Sigmoid colon (tissue), 7 donors: ENCODE data around the gene TMEM143. TPM values are rescaled to one million over a fixed set of nuclear protein-coding genes. Genes with fewer than 3 reads are reported as not detected.

ENCODE experiments used
- DNase-seq: peaks from one replicate; pipeline ENCODE4 v3.0.0-alpha.2; 2019
- H3K27ac ChIP-seq, 4 donors: fragments of 200-600 bp; sonication (generic); one replicate each; pipeline ENCODE4 v1.5.1; 2016 to 2019; ENCODE audit warnings: mild to moderate bottlenecking in 1 of 4
- H3K27me3 ChIP-seq, 3 donors: fragments of 200-600 bp; sonication (generic); one replicate each; pipeline ENCODE4 v1.5.1; 2019; ENCODE audit warnings: mild to moderate bottlenecking in 1 of 3
- H3K36me3 ChIP-seq, 4 donors: fragments of 200-600 bp; sonication (generic); one replicate each; pipeline ENCODE4 v1.5.1; 2016 to 2019
- H3K4me1 ChIP-seq, 4 donors: fragments of 200-600 bp; sonication (generic); one replicate each; pipeline ENCODE4 v1.5.1; 2017 to 2019
- H3K4me3 ChIP-seq, 4 donors: fragments of 200-600 bp; sonication (generic); one replicate each; pipeline ENCODE4 v1.5.1; 2017 to 2019; ENCODE audit warnings: mild to moderate bottlenecking in 2 of 4, moderate library complexity in 1 of 4
- H3K9me3 ChIP-seq, 4 donors: fragments of 200-600 bp in 3 of 4; sonication (generic) in 3 of 4; one replicate each; pipeline versions ENCODE4 v1.5.1 to v1.6.1; 2013 to 2019
- CTCF ChIP-seq, 4 experiments: fragments of 450-650 bp in 3 of 4; fragments of 200-600 bp in 1 of 4; IDR thresholded peaks; one replicate each; pipeline ENCODE4 v1.5.1; 2016 to 2019; ENCODE audit warnings: antibody characterized with exemption in 4 of 4, mild to moderate bottlenecking in 3 of 4, moderate library complexity in 2 of 4
- EP300 ChIP-seq, 4 donors: sonication (generic); formaldehyde crosslinking; IDR thresholded peaks; one replicate each; pipeline ENCODE4 v1.6.1; 2017; ENCODE audit warnings: antibody characterized with exemption in 4 of 4
- POLR2A ChIP-seq, 2 donors: fragments of 450-650 bp; IDR thresholded peaks; one replicate each; pipeline ENCODE4 v1.6.1; 2016; ENCODE audit warnings: antibody characterized with exemption in 2 of 2, mild to moderate bottlenecking in 2 of 2, moderate library complexity in 2 of 2
- POLR2AphosphoS5 ChIP-seq, 4 donors: sonication (generic); formaldehyde crosslinking; IDR thresholded peaks; one replicate each; pipeline ENCODE4 v1.6.1; 2017; ENCODE audit warnings: antibody characterized with exemption in 4 of 4
- WGBS, 2 donors: extraction: QIAGEN DNeasy Blood & Tissue Kit; methylation state at CpG; one replicate each; pipeline ENCODE4 v1.1.7; 2013; 5-methylcytosine and 5-hydroxymethylcytosine counted together
- intact Hi-C: fragments of 100-400 bp; cut with DNase I; formaldehyde crosslinking; loops from one replicate; pipeline ENCODE4 v1.15.1; 2023
- polyA plus RNA-seq, 3 donors: library from polyadenylated mRNA; stranded (reverse); fragments of 200-250 nt; gene quantifications; one replicate each; pipeline ENCODE4 v1.2.3, GENCODE V29; 2013
- total RNA-seq, 4 donors: library from RNA; depleted of rRNA; stranded (reverse); fragments of >200 nt; gene quantifications; one replicate each; pipeline ENCODE4 v1.1.0, GENCODE V29; 2016
- donor health status: healthy with polysubstance abuse.
- donor health status: Bipolar disorder and iron deficiency.
- donor health status: healthy.

The TMEM143 gene
- total and polyA plus RNA-seq, 7 donors: 4.2 to 8.9 (median 6.8) TPM

GRCh38 chr19:48365602-48366001, 1.9 kb upstream of the TMEM143 start:
- WGBS, 2 donors: 95 to 96% methylated on average over 11 of the region's 11 CpGs
- Histone ChIP-seq H3K9me3 (no peaks in the 10 kb centered on the region), H3K27me3 (no peaks in the 10 kb centered on the region), H3K27ac (no peak overlapping the region), H3K4me1 (peaks cover 0 to 12% (median 8%) of the 10 kb centered on the region in 4 donors), H3K36me3 (no peaks in the 10 kb centered on the region), H3K4me3 (no peak overlapping the region)
- TF ChIP-seq POLR2AphosphoS5 (IDR thresholded peaks at IDR 0.05) (no peak), POLR2A (IDR thresholded peaks at IDR 0.05) (no peak), CTCF (IDR thresholded peaks at IDR 0.05) (no peak), EP300 (IDR thresholded peaks at IDR 0.05) (no peak)
- intact Hi-C loops: no loop called here
- DNase-seq: no peak

GRCh38 chr19:48364598-48365348, 1.0 kb upstream of the TMEM143 start:
- Histone ChIP-seq H3K36me3 (no peaks in the 10 kb centered on the region), H3K4me3 (peak overlapping the region in 3 of 4 donors; percentile 48 to 70 (median 70)), H3K27me3 (no peaks in the 10 kb centered on the region), H3K27ac (peak overlapping the region; percentile 81 to 99 (median 96)), H3K4me1 (peaks cover 0 to 12% (median 8%) of the 10 kb centered on the region in 4 donors), H3K9me3 (no peaks in the 10 kb centered on the region)
- 65 to 66% methylated on average over 10 of the region's 10 CpGs for WGBS, 2 donors
- TF ChIP-seq CTCF (IDR thresholded peaks at IDR 0.05) (no peak), EP300 (IDR thresholded peaks at IDR 0.05) (no peak), POLR2A (IDR thresholded peaks at IDR 0.05) (no peak), POLR2AphosphoS5 (IDR thresholded peaks at IDR 0.05) (no peak)
- intact Hi-C loops: loop anchor here (1.0 kb wide), 1 partner anchor 27 kb away; the partner anchor contains the start of gene KDELR1
- DNase-seq: no peak

GRCh38 chr19:48363500-48363809, 285 bp downstream of the TMEM143 start:
- WGBS, 2 donors: 2 to 3% methylated on average over 10 of the region's 10 CpGs
- H3K9me3 ChIP-seq: no peaks in the 10 kb centered on the region
- no peak for TF ChIP-seq CTCF (IDR thresholded peaks at IDR 0.05)
- TF ChIP-seq POLR2A (IDR thresholded peaks at IDR 0.05): no peak
- TF ChIP-seq POLR2AphosphoS5 (IDR thresholded peaks at IDR 0.05): no peak
- no peak for TF ChIP-seq EP300 (IDR thresholded peaks at IDR 0.05)
- H3K27ac ChIP-seq: peak overlapping the region; percentile 81 to 99 (median 96)
- no peak for DNase-seq
- peak overlapping the region; percentile 48 to 70 (median 62) for H3K4me3 ChIP-seq
- intact Hi-C loops: loop anchor here (1.0 kb wide), 1 partner anchor 41 kb away; no protein-coding TSS in a partner anchor
- H3K27me3 ChIP-seq: no peaks in the 10 kb centered on the region
- H3K36me3 ChIP-seq: peaks cover 0 to 4% (median 0%) of the 10 kb centered on the region in 4 donors
- H3K4me1 ChIP-seq: peaks cover 0 to 12% (median 8%) of the 10 kb centered on the region in 4 donors

GRCh38 chr19:48362716-48363499, 832 bp downstream of the TMEM143 start:
- peaks cover 0 to 5% (median 0%) of the 10 kb centered on the region in 4 donors for H3K36me3 ChIP-seq
- 3 to 5% methylated on average over 26 of the region's 26 CpGs for WGBS, 2 donors
- peak overlapping the region; percentile 48 to 70 (median 62) for H3K4me3 ChIP-seq
- no peaks in the 10 kb centered on the region for H3K27me3 ChIP-seq
- H3K4me1 ChIP-seq: peaks cover 0 to 12% (median 8%) of the 10 kb centered on the region in 4 donors
- TF ChIP-seq EP300 (IDR thresholded peaks at IDR 0.05) (no peak), POLR2AphosphoS5 (IDR thresholded peaks at IDR 0.05) (peak in 3 of 4 donors; percentile 18 to 60 (median 46)), CTCF (IDR thresholded peaks at IDR 0.05) (peak in 1 of 4 experiments; percentile 11), POLR2A (IDR thresholded peaks at IDR 0.05) (peak in 1 of 2 donors; percentile 44)
- H3K27ac ChIP-seq: peak overlapping the region; percentile 81 to 99 (median 96)
- no peaks in the 10 kb centered on the region for H3K9me3 ChIP-seq
- intact Hi-C loops: loop anchor here (1.0 kb wide), 1 partner anchor 41 kb away; no protein-coding TSS in a partner anchor
- peak; percentile 98 for DNase-seq
